H54 (cell line): Measurements from ENCODE around the gene CISH.

ENCODE experiments used
- DNase-seq: peaks from one replicate; pipeline ENCODE4 v3.0.0; 2011; ENCODE audit warnings: low spot score, mixed read lengths; ENCODE audit not compliant: insufficient read length
- FAIRE-seq: peaks from 3 replicates; lab custom pipeline; 2011; peaks lifted over from hg19 to GRCh38; lab: Jason Lieb, UNC
- POLR2A ChIP-seq: IDR thresholded peaks from 2 replicates; pipeline ENCODE4 v1.6.1; 2011; ENCODE audit warnings: low read depth, mild to moderate bottlenecking, low read length

Gene CISH

GRCh38 chr3:50612970-50613846, 1.6 kb upstream of the CISH start:
- FAIRE-seq (no peak), DNase-seq (no peak)
- TF ChIP-seq POLR2A, result no peak

DNA sequence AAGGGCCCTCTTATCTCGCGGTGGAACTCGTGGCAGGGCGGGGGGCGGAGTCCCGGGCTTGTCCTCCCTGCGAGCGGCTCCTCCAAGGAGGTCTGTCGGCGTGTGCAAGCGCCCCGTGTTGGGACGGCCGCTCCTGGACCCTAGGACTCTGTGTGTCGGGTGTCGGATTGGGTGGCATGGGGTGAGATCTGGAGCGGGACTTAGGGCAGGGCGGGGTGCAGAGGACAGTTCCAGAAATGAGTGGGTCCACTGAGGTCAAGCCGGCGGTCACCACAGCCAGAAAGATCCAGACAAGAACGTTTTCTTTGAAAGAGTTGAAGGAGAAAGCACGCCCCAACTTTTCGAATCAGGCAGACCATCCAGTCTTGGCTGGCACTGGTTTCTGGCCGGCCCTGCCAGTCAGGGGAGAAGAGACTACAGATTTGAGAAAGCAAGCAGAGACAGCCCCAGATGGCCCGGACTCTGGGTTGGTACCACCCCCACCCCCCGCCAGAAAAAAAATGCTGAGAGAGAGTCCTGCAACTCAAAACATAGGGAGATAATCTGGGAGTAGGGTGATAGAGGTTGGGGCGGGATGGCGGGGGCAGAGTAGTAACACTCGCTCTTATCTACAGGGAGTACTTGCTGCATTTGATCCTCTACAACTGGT, 784 bp upstream of the CISH start:
- DNase-seq, result no peak
- FAIRE-seq, result no peak
- peak; percentile 36; the same call in 1 of the 2 replicates for TF ChIP-seq POLR2A

DNA sequence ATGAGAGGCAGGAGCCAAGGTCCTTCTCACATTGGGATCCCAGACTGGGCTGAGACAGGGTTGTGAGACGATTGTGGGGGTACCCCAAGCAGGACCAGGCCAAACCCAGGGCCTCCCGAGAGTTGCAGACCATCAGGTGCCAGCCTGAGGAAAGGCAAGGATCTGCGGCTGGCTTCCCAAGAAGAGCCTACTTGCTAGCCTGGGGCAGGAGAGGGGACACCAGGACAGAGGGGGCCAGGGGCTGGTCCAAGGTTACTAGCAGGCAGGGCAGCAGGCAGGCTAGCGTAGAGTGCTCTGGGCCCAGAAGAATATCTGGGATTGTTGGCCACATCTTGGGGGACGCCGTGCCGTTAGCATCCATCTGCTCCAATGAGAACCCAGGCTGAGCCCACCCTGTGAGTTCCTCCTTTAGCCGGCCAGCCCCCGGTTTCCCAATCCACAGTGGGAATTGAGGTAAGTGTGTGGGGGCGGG, 546 bp downstream of the CISH start:
- FAIRE-seq, result no peak
- TF ChIP-seq POLR2A, result no peak

GRCh38 chr3:50610181-50610971, 1.2 kb downstream of the CISH start:
- DNase-seq (no peak), FAIRE-seq (no peak)
- TF ChIP-seq POLR2A, result no peak

More for the DNA sequence above, 546 bp downstream of the CISH start:
- no peak for DNase-seq

- no peak for DNase-seq
- TF ChIP-seq POLR2A, result no peak
- no peak for FAIRE-seq
These were observed 1.9 kb downstream of the CISH start for GRCh38 chr3:50609763-50610085.

- TF ChIP-seq POLR2A, result no peak
- FAIRE-seq (no peak), DNase-seq (no peak)
These were observed 2.4 kb downstream of the CISH start for GRCh38 chr3:50609071-50609762.

- no peak for FAIRE-seq
- no peak for TF ChIP-seq POLR2A
These were observed 3.3 kb downstream of the CISH start for GRCh38 chr3:50608278-50608677.

DNA sequence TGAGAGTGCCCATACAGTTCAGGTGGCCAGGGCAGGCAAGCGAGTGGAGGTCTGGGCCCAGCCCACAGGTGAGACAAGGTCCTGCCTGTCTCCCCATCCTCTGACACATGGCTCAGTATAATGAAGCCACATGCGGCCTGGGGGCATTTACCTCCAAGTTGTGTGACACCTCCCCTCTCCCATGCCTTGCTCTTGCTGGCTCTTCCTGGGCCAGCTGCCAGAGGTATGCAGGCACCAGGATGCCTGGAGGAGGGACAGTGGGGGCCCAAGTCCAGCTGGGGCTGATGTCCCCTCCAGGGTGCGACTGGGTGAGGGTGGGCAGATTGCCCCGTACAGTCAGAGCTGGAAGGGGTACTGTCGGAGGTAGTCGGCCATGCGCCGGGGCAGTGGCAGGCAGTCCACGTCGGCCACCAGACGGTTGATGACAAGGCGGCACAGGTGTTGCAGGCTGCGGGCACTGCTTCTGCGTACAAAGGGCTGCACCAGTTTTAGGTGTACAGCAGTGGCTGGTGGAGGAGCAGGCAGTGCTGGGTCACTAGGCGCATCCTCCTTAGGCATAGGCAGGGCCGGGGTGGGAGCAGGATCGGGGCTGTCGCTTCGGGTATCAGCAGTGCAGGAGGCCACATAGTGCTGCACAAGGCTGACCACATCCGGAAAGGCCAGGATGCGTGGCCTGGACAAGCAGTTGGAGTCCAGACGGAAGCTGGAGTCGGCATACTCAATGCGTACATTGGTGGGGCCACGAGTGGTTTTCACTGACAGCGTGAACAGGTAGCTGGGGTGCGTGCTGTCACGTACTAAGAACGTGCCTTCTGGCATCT, 4.1 kb downstream of the CISH start:
- no peak for TF ChIP-seq POLR2A
- DNase-seq (no peak), FAIRE-seq (no peak)

More at GRCh38 chr3:50608278-50608677, 3.3 kb downstream of the CISH start:
- DNase-seq, result no peak

- TF ChIP-seq POLR2A, result no peak
- no peak for FAIRE-seq
- DNase-seq, result no peak
These were observed 5.0 kb downstream of the CISH start for GRCh38 chr3:50606596-50606995.

- DNase-seq (no peak), FAIRE-seq (no peak)
- no peak for TF ChIP-seq POLR2A
These were observed 5.7 kb downstream of the CISH start for GRCh38 chr3:50605901-50606326.

DNA sequence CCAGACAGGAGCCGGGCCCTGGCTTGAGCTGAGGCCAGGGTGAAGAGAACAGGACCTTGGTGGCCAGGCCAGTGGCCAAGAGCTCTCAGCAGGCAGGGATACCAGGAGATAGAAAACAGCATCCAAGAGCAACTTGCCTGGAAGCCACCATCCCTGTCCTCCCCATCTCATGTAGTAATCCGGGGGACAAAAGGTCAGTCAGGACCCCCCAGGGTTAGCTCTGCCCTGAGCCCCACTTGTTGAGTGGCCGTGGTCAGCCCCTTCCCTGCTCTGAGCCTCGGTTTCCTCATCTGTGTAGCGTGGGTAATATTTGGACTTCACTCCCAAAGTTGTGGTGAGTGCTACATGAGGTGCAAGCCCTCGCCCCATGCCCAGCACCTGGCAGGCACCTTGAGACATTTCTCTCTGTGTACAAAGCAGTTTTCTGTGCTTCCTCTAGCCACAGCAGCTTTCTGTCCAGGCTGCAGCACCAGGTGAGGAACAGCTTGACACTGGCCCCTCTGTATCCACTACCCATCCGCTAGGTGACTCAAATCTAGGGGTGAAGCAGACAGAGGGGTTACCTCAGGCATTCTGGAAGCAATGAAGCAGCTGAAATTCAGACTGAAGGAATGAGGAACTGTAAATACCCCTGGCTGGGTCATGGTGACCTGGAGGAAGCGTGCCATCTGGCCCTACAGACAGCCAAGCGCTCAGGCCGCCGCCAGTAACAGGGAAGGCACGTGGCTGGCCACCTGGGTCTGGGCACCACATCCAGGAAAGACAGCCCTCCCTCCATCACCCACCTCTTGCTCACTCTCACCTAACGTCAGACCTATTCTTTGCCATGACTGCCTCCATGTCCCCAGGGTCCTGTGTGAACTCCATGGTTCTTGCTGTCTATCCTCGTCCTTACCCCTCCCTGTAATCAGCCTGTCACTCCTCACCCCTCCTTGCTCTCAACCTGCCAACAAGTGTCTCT, 6.7 kb downstream of the CISH start:
- DNase-seq, result no peak
- TF ChIP-seq POLR2A, result no peak
- no peak for FAIRE-seq

GRCh38 chr3:50604110-50604621, 7.4 kb downstream of the CISH start:
- DNase-seq (no peak), FAIRE-seq (no peak)

More at GRCh38 chr3:50604110-50604621, 7.4 kb downstream of the CISH start:
- no peak for TF ChIP-seq POLR2A
